A673 (cell line): ENCODE measurements around the gene STT3B. TPM values are rescaled to one million over a fixed set of nuclear protein-coding genes. Genes with fewer than 3 reads are reported as not detected.

Experiments used
- BruUV-seq: library from RNA; stranded (reverse); fragments of 400-500 nt; replicated peaks from 2 replicates; lab custom pipeline; 2021; lab: Mats Ljungman, UMichigan
- CTCF ChIA-PET: fragments of 300-600 bp; sonication (Branson Sonifier 250); formaldehyde crosslinking; loops from one replicate; lab custom pipeline; 2022; ENCODE audit warnings: antibody characterized with exemption; lab: Charles Lee
- POLR2A ChIA-PET: fragments of 300-600 bp; sonication (Branson Sonifier 250); formaldehyde crosslinking; loops from one replicate; lab custom pipeline; 2022; ENCODE audit warnings: antibody characterized with exemption; ENCODE audit not compliant: low non-redundant PET; lab: Charles Lee
- DNase-seq: peaks from one replicate; pipeline ENCODE4 v3.0.0-alpha.2; 2015; ENCODE audit warnings: low spot score
- H3K27ac ChIP-seq: fragments of 200-600 bp; sonication (generic); 2 replicates; pipeline ENCODE4 v1.5.1; 2016; ENCODE audit warnings: mixed run types, low read depth, mild to moderate bottlenecking, mixed read lengths, antibody characterized with exemption, low read length; ENCODE audit not compliant: poor library complexity, severe bottlenecking
- H3K27me3 ChIP-seq: fragments of 200-600 bp; sonication (generic); replicated peaks from 2 replicates; pipeline ENCODE4 v1.6.1; 2017; ENCODE audit warnings: mixed run types, low read depth, mild to moderate bottlenecking, mixed read lengths, antibody characterized with exemption, low read length; ENCODE audit not compliant: insufficient read depth, poor library complexity
- H3K36me3 ChIP-seq: fragments of 200-600 bp; sonication (generic); 2 replicates; pipeline ENCODE4 v1.6.1; 2016; ENCODE audit warnings: mixed run types, mild to moderate bottlenecking, mixed read lengths, antibody characterized with exemption, low read length; ENCODE audit not compliant: insufficient read depth, poor library complexity, severe bottlenecking
- H3K4me1 ChIP-seq: fragments of 200-600 bp; sonication (generic); 2 replicates; pipeline ENCODE4 v1.6.1; 2017; ENCODE audit warnings: mixed run types, mild to moderate bottlenecking, mixed read lengths, antibody characterized with exemption, low read length; ENCODE audit not compliant: insufficient read depth, poor library complexity, severe bottlenecking
- H3K4me3 ChIP-seq: fragments of 200-600 bp; sonication (generic); 2 replicates; pipeline ENCODE4 v1.5.1; 2016; ENCODE audit warnings: low read depth, mixed run types, mild to moderate bottlenecking, mixed read lengths, low read length; ENCODE audit not compliant: poor library complexity, severe bottlenecking
- H3K9me3 ChIP-seq: fragments of 200-600 bp; sonication (generic); 2 replicates; pipeline ENCODE4 v1.6.1; 2016; ENCODE audit warnings: mixed run types, low read depth, mild to moderate bottlenecking, mixed read lengths, antibody characterized with exemption, low read length; ENCODE audit not compliant: poor library complexity, severe bottlenecking
- EZH2 ChIP-seq: fragments of 200-600 bp; sonication (generic); IDR thresholded peaks from 2 replicates; pipeline ENCODE4 v1.6.1; 2017; ENCODE audit warnings: borderline replicate concordance, low read depth, mild to moderate bottlenecking, mixed read lengths, antibody characterized with exemption, low read length; ENCODE audit not compliant: poor library complexity, severe bottlenecking
- intact Hi-C: fragments of 100-400 bp; cut with micrococcal nuclease; formaldehyde crosslinking; loops from one replicate; pipeline ENCODE4 v1.10.0; 2022; ENCODE audit not compliant: unreplicated experiment
- total RNA-seq: library from RNA; stranded (reverse); gene quantifications from 2 replicates; pipeline ENCODE4 v1.2.3, GENCODE V29; 2021
- TF ChIP-seq, protein P1 (sequence below): fragments of 300-800, 200-600 bp; sonication (generic); conservative IDR thresholded peaks from 2 replicates; pipeline ENCODE4 v1.5.1; 2017; ENCODE audit warnings: low read depth, mild to moderate bottlenecking, antibody characterized with exemption, low read length, moderate library complexity, mixed read lengths

Gene STT3B
- total RNA-seq, 1 experiment from 2014 or later, result 137 TPM

GRCh38 chr3:31664031-31664430, 131.3 kb downstream of the STT3B start:
- TF ChIP-seq EZH2, result no peak
- TF ChIP-seq, protein P1, sequence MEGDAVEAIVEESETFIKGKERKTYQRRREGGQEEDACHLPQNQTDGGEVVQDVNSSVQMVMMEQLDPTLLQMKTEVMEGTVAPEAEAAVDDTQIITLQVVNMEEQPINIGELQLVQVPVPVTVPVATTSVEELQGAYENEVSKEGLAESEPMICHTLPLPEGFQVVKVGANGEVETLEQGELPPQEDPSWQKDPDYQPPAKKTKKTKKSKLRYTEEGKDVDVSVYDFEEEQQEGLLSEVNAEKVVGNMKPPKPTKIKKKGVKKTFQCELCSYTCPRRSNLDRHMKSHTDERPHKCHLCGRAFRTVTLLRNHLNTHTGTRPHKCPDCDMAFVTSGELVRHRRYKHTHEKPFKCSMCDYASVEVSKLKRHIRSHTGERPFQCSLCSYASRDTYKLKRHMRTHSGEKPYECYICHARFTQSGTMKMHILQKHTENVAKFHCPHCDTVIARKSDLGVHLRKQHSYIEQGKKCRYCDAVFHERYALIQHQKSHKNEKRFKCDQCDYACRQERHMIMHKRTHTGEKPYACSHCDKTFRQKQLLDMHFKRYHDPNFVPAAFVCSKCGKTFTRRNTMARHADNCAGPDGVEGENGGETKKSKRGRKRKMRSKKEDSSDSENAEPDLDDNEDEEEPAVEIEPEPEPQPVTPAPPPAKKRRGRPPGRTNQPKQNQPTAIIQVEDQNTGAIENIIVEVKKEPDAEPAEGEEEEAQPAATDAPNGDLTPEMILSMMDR, result no peak
- Histone ChIP-seq H3K36me3 (no peaks in the 10 kb centered on the region), H3K4me3 (no peak overlapping the region), H3K9me3 (no peaks in the 10 kb centered on the region), H3K27me3 (no peaks in the 10 kb centered on the region), H3K4me1 (no peaks in the 10 kb centered on the region), H3K27ac (no peak overlapping the region)
- intact Hi-C loops, result no loop called here
- ChIA-PET CTCF (no interaction called here), POLR2A (no interaction called here)
- no TSS peak for BruUV-seq
- DNase-seq, result no peak

DNA sequence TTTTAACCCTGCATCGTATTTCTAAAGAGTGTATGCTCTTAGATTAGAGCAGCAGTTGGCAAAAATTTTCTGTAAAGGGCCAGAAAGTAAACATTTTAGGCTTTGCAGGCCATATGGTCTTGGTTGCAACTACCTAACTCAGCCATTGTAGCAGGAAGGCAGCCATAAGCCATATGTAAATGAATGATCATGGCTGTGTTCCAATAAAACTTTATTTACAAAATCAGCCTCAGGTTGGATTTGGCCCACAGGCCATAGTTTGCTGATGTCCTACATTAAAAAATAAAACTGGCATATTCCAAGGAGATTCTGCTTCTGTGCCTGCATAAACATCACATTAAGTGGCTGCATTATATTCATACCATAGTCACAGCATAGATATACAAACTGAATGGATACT, 134.9 kb downstream of the STT3B start:
- Histone ChIP-seq H3K9me3 (no peaks in the 10 kb centered on the region), H3K27ac (no peak overlapping the region), H3K27me3 (no peaks in the 10 kb centered on the region), H3K4me3 (no peak overlapping the region), H3K4me1 (peaks cover 7% of the 10 kb centered on the region), H3K36me3 (no peaks in the 10 kb centered on the region)
- DNase-seq, result no peak
- intact Hi-C loops, result no loop called here
- POLR2A ChIA-PET, result interaction anchor here (0.7 kb wide), 1 partner anchor 829 kb away, joined by 3 read pairs; no protein-coding TSS in a partner anchor
- TF ChIP-seq, protein P1, result no peak
- no peak for TF ChIP-seq EZH2
- BruUV-seq, result no TSS peak
- CTCF ChIA-PET, result no interaction called here

GRCh38 chr3:31668242-31668641, 135.5 kb downstream of the STT3B start:
- H3K4me3 ChIP-seq, result no peak overlapping the region
- BruUV-seq, result no TSS peak
- no peak overlapping the region for H3K27ac ChIP-seq
- H3K9me3 ChIP-seq, result no peaks in the 10 kb centered on the region
- POLR2A ChIA-PET, result no interaction called here
- no peaks in the 10 kb centered on the region for H3K27me3 ChIP-seq
- intact Hi-C loops, result no loop called here
- H3K4me1 ChIP-seq, result peaks cover 9% of the 10 kb centered on the region
- H3K36me3 ChIP-seq, result no peaks in the 10 kb centered on the region
- no peak for DNase-seq
- TF ChIP-seq, protein P1, result no peak
- no peak for TF ChIP-seq EZH2
- CTCF ChIA-PET, result no interaction called here
